ENCODE data around the gene DLEU7.

DNA sequence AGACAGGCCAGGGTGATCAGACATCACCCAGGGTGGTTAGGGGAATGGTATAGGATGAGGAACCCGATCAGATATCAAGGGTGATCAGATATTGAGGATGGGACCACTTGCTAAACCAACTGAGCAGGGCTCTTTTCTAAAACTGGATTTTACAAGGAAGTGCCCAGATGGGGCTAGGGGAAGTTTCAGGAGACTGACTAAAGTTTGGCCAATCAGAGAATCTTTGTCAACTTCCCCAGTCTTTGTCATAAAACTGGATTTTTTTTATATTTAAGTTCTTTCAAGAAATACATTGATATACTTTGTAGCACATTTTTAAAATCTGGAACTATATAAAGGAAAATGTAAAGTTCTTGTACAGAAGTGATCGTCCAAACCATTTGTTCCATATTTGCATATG, 30.5 kb upstream of the DLEU7 start:
- TF ChIP-seq, protein P1, sequence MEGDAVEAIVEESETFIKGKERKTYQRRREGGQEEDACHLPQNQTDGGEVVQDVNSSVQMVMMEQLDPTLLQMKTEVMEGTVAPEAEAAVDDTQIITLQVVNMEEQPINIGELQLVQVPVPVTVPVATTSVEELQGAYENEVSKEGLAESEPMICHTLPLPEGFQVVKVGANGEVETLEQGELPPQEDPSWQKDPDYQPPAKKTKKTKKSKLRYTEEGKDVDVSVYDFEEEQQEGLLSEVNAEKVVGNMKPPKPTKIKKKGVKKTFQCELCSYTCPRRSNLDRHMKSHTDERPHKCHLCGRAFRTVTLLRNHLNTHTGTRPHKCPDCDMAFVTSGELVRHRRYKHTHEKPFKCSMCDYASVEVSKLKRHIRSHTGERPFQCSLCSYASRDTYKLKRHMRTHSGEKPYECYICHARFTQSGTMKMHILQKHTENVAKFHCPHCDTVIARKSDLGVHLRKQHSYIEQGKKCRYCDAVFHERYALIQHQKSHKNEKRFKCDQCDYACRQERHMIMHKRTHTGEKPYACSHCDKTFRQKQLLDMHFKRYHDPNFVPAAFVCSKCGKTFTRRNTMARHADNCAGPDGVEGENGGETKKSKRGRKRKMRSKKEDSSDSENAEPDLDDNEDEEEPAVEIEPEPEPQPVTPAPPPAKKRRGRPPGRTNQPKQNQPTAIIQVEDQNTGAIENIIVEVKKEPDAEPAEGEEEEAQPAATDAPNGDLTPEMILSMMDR (IDR thresholded peaks at IDR 0.05), result no peak
- TF ChIP-seq EP300 (IDR thresholded peaks at IDR 0.05), result no peak

All from gastroesophageal sphincter (tissue), 3 donors.